Measurements from ENCODE around the gene KIF20B.

GRCh38 chr10:89693176-89693575 lies 8.2 kb upstream of the KIF20B start:
- TF ChIP-seq EZH2 (IDR thresholded peaks at IDR 0.05; ENCODE audit: borderline replicate concordance, low read length) (no peak), CTCF (conservative IDR thresholded peaks at IDR 0.05 in 1 of 2, IDR thresholded peaks at IDR 0.05 in 1 of 2; ENCODE audit: extremely low read depth in 1 of 2, insufficient read depth in 1 of 2, low read depth in 1 of 2, low read length in 2 of 2) (no peak)

All from mammary epithelial cell (primary cell).